ENCODE results near the gene OGFRL1.

OGFRL1 gene

DNA sequence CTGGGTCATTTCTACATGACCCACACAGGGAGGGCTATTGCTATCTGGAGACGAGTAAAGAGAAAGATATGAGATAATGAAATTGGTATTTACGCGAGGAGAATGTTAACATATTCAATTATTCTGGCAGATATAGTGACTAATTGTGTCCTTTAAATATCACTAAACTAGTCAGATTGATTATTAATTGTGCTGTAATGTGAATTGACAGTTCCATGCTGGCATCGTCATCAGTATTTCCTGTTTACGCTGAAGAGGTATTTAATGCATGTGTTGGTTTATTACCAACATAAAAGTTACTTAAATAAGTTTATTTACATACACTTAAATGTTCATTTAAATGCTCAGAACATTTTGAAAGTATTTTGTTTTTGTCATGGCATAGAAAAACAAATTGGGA is 35.7 kb upstream of the OGFRL1 start:
- Histone ChIP-seq H3K9ac (no peak overlapping the region), H3K27ac (no peak overlapping the region), H3K79me2 (ENCODE audit: insufficient read depth, low read depth) (no peaks in the 10 kb centered on the region), H3K4me3 (IDR thresholded peaks at IDR 0.05; ENCODE audit: insufficient read depth, low read depth, low read length) (no peak overlapping the region), H3K4me2 (no peak overlapping the region), H3K27me3 (ENCODE audit: insufficient read depth, low read depth) (no peaks in the 10 kb centered on the region), H2AFZ (ENCODE audit: low read depth) (no peak overlapping the region), H3K4me1 (ENCODE audit: low read depth, poor library complexity, severe bottlenecking) (no peaks in the 10 kb centered on the region), H3K36me3 (ENCODE audit: insufficient read depth) (no peaks in the 10 kb centered on the region), H4K20me1 (ENCODE audit: insufficient read depth) (no peaks in the 10 kb centered on the region)
- TF ChIP-seq, protein P1, sequence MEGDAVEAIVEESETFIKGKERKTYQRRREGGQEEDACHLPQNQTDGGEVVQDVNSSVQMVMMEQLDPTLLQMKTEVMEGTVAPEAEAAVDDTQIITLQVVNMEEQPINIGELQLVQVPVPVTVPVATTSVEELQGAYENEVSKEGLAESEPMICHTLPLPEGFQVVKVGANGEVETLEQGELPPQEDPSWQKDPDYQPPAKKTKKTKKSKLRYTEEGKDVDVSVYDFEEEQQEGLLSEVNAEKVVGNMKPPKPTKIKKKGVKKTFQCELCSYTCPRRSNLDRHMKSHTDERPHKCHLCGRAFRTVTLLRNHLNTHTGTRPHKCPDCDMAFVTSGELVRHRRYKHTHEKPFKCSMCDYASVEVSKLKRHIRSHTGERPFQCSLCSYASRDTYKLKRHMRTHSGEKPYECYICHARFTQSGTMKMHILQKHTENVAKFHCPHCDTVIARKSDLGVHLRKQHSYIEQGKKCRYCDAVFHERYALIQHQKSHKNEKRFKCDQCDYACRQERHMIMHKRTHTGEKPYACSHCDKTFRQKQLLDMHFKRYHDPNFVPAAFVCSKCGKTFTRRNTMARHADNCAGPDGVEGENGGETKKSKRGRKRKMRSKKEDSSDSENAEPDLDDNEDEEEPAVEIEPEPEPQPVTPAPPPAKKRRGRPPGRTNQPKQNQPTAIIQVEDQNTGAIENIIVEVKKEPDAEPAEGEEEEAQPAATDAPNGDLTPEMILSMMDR (conservative IDR thresholded peaks at IDR 0.05; ENCODE audit: low read depth, low read length), result no peak

DNA sequence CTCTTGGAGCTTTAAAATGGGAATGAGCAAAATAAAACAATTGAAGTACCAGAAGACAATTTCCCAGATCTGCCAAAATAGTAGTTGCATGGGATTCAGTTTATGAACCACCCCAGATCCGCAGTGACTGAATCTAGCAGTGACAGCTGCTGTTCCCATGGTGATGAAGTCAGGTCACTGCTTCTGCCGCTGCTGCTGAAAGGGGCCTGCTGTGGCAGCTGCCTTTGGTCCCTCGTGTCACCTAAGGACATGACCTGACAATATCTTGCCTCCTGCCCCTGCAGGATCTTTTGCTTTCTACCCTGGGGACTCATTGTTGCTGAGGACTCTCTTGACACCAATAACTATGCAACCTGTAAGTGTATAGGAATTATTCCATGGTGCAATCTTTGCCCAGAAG is 34.3 kb upstream of the OGFRL1 start:
- Histone ChIP-seq H3K4me3 (IDR thresholded peaks at IDR 0.05; ENCODE audit: insufficient read depth, low read depth, low read length) (no peak overlapping the region), H3K9ac (no peak overlapping the region), H4K20me1 (ENCODE audit: insufficient read depth) (no peaks in the 10 kb centered on the region), H3K79me2 (ENCODE audit: insufficient read depth, low read depth) (no peaks in the 10 kb centered on the region), H3K27me3 (ENCODE audit: insufficient read depth, low read depth) (no peaks in the 10 kb centered on the region), H2AFZ (ENCODE audit: low read depth) (no peak overlapping the region), H3K4me1 (ENCODE audit: low read depth, poor library complexity, severe bottlenecking) (no peaks in the 10 kb centered on the region), H3K4me2 (no peak overlapping the region), H3K27ac (no peak overlapping the region), H3K36me3 (ENCODE audit: insufficient read depth) (no peaks in the 10 kb centered on the region)
- TF ChIP-seq, protein P1 (conservative IDR thresholded peaks at IDR 0.05; ENCODE audit: low read depth, low read length), result no peak

DNA sequence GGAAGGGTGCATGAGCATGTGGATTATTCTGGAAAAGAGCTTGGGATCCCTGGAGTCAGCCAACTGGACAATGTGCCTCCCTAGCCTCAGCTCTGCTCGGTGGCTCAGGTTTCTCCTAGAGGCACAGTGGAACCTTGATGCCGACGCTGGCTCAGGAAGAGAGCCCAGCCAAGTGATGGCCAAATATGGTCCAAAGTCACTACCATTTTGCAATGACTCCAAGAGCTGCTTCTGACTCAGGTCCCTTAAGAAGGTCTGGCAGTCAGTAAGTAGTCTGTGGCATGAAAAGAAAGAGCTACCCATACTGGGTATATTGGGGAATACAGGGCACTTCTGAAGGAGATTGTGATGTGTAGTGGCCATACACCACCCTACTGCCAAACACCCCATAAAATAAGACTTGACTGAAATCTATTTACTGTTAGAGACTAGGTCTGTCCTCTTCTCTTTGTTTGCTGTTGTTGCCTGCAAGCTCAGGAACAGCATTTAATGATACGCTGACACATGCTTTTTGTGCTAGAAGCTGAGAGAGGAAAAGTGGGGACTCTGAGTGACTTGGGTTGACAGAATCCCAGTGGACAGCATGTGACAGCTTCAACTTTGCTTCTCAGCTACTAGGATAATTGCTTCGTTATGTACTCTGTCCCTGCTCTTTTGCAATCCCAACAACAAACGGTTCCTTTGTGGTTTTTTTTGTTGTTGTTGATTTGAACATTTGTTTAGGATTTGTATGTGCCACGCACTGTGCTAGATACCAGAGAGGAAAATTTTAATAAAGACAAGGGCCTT is 30.3 kb upstream of the OGFRL1 start:
- Histone ChIP-seq H3K27me3 (ENCODE audit: insufficient read depth, low read depth) (no peaks in the 10 kb centered on the region), H3K27ac (no peak overlapping the region), H3K79me2 (ENCODE audit: insufficient read depth, low read depth) (no peaks in the 10 kb centered on the region), H3K4me1 (ENCODE audit: low read depth, poor library complexity, severe bottlenecking) (no peaks in the 10 kb centered on the region), H4K20me1 (ENCODE audit: insufficient read depth) (no peaks in the 10 kb centered on the region), H2AFZ (ENCODE audit: low read depth) (no peak overlapping the region), H3K36me3 (ENCODE audit: insufficient read depth) (no peaks in the 10 kb centered on the region), H3K4me2 (no peak overlapping the region), H3K4me3 (IDR thresholded peaks at IDR 0.05; ENCODE audit: insufficient read depth, low read depth, low read length) (no peak overlapping the region), H3K9ac (no peak overlapping the region)
- TF ChIP-seq, protein P1 (conservative IDR thresholded peaks at IDR 0.05; ENCODE audit: low read depth, low read length), result no peak

DNA sequence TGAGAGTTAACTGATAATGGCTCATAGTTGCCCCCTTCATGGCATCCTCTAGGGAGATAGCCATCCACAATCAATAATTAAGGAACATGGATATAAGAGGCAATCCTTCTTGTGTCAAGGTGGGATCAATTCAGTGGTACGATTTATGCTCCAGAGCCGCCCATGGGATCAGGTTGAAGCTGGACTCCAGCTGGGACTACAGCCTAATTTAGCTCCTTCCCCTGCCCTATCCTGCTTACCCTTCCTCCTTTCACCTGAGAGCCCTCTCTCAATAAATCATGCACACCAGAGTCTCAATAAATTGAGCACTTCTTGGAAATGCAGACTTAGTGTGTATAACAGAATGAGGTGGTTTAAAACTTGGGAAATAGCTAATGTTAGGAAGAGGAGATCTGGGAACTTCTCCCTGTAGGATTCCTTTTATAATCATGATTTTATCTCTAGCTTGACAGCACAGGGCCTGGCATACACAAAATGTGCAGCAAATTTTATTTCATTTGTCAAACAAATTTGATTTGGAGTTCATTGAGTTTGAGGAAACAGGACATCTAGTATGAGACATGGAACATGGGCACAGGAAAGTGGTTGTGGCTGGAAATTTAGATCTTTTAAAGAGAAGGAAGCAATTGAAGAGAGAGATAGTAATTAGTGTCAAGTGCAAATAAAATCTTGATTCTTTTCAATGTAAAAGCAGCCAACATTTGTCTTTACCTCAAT is 28.6 kb upstream of the OGFRL1 start:
- no peaks in the 10 kb centered on the region for H3K36me3 ChIP-seq (ENCODE audit: insufficient read depth)
- H3K27me3 ChIP-seq (ENCODE audit: insufficient read depth, low read depth), result no peaks in the 10 kb centered on the region
- no peaks in the 10 kb centered on the region for H3K4me1 ChIP-seq (ENCODE audit: low read depth, poor library complexity, severe bottlenecking)
- H3K9ac ChIP-seq, result no peak overlapping the region
- H3K27ac ChIP-seq, result no peak overlapping the region
- no peaks in the 10 kb centered on the region for H4K20me1 ChIP-seq (ENCODE audit: insufficient read depth)
- no peak overlapping the region for H3K4me3 ChIP-seq (IDR thresholded peaks at IDR 0.05; ENCODE audit: insufficient read depth, low read depth, low read length)
- no peaks in the 10 kb centered on the region for H3K79me2 ChIP-seq (ENCODE audit: insufficient read depth, low read depth)
- H2AFZ ChIP-seq (ENCODE audit: low read depth), result no peak overlapping the region
- no peak overlapping the region for H3K4me2 ChIP-seq
- TF ChIP-seq, protein P1 (conservative IDR thresholded peaks at IDR 0.05; ENCODE audit: low read depth, low read length), result no peak

Measured in KMS-11 (cell line).